Central memory CD4-positive, alpha-beta T cell (primary cell): ENCODE measurements around the gene RPL13.
A peak's percentile ranks its signal among the peaks of the same experiment; 100 is the strongest.

Experiments
- DNase-seq: peaks from one replicate; pipeline ENCODE4 v3.0.0; 2022

RPL13 gene

GRCh38 chr16:89545044-89545830, 15.2 kb upstream of the RPL13 start:
- no peak for DNase-seq

GRCh38 chr16:89545831-89546574, 14.5 kb upstream of the RPL13 start:
- no peak for DNase-seq

GRCh38 chr16:89546781-89547180, 13.7 kb upstream of the RPL13 start:
- no peak for DNase-seq

DNA sequence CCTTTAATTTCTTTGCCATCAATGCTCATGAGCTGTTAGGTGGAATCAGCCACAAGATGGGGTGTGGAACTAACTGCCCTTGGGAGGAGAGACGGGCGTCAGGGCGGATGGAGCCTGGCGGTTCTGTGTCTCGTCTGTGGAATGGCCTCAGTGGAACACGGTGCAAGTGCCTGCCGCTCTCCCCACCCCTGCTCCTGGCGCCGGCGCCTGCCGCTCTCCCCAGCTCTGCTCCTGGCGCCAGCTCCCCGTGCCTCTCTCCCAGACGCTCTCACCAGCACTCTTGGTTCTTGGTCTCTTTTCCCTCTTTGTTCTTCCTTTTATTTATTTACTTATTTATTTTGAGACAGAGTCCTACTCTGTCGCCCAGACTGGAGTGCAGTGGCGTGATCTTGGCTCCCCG, 13.2 kb upstream of the RPL13 start:
- DNase-seq = no peak

- DNase-seq = no peak
Measured at GRCh38 chr16:89547860-89548259, 12.6 kb upstream of the RPL13 start.

GRCh38 chr16:89548344-89549006, 12.0 kb upstream of the RPL13 start:
- no peak for DNase-seq

DNA sequence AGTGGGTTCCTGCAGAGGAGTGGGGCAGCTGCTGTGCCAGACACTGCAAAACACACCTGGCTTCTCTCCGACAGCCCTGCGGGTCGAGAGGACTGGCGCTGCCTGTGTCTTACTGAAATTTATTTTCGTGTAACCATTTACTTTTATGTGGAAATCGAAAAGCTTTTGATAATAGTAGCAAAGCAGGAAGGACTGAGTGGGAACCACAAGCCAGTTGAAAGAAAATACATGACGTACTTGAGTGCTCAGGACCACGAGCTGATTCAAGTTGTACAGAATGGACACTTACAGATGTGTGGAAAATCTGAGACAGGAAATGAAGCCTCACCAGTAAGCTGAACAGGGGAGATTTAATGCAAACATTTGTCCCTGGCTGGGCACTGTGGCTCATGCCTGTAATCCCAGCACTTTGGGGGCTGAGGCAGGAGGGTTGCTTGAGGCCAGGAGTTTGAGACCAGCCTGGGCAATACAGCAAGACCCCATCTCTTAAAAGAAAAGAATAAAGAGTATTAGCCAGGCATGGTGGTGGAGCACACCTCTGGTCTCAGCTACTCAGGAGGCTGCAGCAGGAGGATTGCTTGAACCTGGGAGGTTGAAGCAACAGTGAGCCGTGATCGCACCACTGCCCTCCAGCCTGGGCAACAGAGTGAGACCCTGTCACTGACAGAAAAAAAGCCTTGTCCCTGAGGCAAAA, 11.3 kb upstream of the RPL13 start:
- DNase-seq = peak; percentile 59

DNA sequence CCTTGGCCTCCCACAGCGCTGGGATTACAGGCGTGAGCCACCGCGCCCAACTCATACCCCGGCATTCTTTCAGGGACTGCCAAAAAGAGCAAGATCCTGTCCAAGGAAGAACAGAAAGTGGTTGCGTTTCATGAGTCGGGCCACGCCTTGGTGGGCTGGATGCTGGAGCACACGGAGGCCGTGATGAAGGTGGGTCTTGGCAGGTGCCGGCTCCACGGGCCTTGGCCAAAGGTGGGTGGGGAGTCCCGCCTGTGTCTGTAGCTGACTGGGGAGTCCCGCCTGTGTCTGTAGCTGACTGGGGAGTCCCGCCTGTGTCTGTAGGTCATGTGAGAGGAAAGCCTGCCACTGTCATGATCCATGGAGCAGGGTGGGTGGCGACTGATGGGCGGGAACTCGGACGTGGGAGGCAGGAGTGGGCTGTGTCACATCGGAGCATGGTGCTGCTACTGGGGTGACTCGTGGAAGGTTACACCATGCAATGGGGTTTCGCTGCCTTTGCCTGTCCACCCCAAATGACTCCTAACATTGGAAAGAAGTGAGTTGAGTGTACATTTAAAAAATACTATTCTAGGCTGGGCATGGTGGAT, 10.0 kb upstream of the RPL13 start:
- DNase-seq = no peak

DNA sequence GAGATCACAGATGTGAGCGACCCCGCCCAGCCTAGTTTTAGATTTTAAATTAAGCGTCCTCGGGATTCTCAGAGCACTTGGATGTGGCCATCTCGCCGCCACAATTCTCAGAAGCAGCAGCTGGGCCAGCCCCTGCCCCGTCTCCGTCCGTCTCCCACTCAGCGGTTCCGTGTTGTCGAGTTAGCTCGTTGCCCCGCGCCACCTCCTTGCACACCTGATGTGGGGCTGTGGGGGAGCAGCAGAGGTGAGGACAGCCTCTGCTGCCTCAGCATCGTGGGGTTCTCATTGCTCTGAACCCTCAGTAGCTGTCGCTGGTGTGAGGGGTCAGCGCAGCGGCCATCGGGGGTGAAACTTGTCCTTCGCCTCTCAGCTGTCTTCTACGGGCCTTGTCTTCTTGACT, 8.2 kb upstream of the RPL13 start:
- no peak for DNase-seq

- no peak for DNase-seq
Measured at GRCh38 chr16:89552913-89553312, 7.6 kb upstream of the RPL13 start.

DNA sequence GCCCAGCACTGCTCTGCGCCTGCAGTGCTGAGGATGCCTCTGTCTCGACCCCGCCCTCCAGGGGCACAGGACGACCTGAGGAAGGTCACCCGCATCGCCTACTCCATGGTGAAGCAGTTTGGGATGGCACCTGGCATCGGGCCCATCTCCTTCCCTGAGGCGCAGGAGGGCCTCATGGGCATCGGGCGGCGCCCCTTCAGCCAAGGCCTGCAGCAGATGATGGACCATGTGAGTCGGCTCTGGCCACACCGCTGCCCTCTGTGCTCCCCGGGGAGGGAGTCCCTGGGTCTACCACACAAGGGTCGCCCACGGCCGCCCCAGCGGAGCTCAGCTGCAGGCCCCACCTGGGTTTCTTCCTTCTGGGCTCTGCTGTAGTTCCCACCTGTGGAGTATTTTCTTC, 6.7 kb upstream of the RPL13 start:
- no peak for DNase-seq

- no peak for DNase-seq
Measured at GRCh38 chr16:89554343-89554742, 6.1 kb upstream of the RPL13 start.

GRCh38 chr16:89555265-89555664, 5.2 kb upstream of the RPL13 start:
- no peak for DNase-seq

DNA sequence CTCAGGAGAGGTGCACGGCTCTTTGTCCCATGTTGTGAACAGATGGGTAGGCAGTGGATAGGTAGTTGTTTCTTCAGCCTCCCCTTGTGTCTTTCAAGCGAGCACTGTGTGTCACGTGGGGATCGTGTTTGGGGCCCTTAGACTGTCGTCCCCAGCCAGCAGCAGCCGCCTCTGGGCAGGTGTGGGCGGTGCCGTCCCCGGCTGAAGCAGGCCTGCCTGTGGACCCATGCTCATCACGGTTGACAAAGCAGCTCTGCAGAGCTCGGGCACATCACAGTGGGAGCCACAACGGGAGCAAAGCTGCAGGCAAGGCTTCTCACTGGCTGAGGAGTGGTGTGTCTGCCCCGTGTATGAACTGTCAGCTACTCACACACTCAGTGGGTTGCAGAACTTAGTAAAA, 4.7 kb upstream of the RPL13 start:
- DNase-seq = no peak

DNA sequence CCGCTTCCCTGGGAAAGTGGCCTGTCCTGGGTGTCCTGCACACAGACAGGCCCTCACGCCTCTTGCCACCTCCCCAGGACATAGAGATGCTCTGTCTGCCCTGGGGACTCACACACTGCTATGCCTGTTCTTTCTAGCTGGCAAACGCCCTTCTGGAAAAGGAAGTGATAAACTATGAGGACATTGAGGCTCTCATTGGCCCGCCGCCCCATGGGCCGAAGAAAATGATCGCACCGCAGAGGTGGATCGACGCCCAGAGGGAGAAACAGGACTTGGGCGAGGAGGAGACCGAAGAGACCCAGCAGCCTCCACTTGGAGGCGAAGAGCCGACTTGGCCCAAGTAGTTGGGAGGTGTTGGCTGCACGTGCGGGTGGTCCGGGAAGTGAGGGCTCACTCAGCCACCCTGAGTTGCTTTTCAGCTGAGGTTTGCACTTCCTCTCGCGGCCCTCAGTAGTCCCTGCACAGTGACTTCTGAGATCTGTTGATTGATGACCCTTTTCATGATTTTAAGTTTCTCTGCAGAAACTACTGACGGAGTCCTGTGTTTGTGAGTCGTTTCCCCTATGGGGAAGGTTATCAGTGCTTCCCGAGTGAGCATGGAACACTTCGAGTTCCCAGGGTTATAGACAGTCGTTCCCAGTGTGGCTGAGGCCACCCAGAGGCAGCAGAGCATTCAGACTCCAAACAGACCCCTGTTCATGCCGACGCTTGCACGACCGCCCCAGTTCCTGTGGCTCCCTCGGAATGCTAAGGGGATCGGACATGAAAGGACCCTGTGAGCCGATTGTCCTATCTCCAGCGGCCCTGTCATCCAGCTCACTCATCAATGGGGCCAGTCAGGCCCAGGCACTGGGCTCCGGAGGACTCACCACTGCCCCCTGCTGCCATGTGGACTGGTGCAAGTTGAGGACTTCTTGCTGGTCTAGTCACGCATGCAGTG, 3.5 kb upstream of the RPL13 start:
- peak; percentile 61 for DNase-seq

GRCh38 chr16:89557690-89558490, 2.6 kb upstream of the RPL13 start:
- DNase-seq = no peak

- no peak for DNase-seq
Measured at GRCh38 chr16:89561142-89561883, 831 bp downstream of the RPL13 start.

DNA sequence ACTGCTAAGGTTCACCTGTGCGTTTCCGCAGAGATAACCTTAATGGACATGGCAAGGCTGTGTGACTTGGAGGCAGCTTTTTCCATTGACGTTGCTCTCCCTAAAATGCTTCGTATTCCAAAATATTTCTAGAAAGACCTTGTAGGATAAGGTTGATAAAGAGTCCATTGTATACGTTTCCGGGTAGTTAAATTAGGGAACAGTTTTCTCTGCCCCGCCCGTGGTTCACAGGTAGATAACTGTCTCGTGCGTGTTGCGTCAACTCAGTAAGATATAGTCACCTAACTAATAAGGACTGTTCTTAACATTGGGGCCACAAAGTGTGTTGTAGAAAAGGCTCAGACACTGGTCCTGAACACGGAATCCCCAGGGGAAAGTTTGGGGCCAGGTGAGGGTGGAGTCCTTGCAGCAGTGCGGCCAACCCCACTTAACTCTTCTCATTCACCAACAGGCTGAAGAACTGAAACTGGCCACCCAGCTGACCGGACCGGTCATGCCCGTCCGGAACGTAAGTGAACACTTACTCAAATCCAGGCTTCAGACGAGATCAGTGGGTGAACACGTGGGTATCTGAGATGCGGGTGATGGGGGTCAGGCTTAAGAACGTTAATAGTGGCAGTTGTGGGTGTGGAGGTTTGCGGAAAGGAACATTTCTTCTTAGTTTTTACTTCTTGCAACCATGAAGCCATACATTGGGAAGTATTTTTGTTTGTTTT, 1.6 kb downstream of the RPL13 start:
- no peak for DNase-seq

DNA sequence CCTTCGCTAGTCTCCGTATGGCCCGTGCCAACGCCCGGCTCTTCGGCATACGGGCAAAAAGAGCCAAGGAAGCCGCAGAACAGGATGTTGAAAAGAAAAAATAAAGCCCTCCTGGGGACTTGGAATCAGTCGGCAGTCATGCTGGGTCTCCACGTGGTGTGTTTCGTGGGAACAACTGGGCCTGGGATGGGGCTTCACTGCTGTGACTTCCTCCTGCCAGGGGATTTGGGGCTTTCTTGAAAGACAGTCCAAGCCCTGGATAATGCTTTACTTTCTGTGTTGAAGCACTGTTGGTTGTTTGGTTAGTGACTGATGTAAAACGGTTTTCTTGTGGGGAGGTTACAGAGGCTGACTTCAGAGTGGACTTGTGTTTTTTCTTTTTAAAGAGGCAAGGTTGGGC, 2.5 kb downstream of the RPL13 start:
- DNase-seq = no peak
